H1 (cell line): ENCODE results near the gene SLC44A5. TPM values are rescaled to one million over a fixed set of nuclear protein-coding genes. Genes with fewer than 3 reads are reported as not detected.

Experiments
- CTCF ChIA-PET: fragments of 300-600 bp; sonication (Branson Sonifier 250); formaldehyde crosslinking; loops from one replicate; lab custom pipeline; 2021; ENCODE audit not compliant: partially characterized antibody; lab: Charles Lee
- POLR2A ChIA-PET: fragments of 300-600 bp; sonication (Branson Sonifier 250); formaldehyde crosslinking; loops from one replicate; lab custom pipeline; 2021; ENCODE audit warnings: inconsistent platforms; ENCODE audit not compliant: partially characterized antibody; lab: Charles Lee
- DNase-seq, 2 experiments: peaks; one replicate each; pipeline versions ENCODE4 v3.0.0 to v3.0.0-alpha.2; 2010 to 2022; ENCODE audit warnings: low spot score in 2 of 2, low read depth in 1 of 2, mixed read lengths in 1 of 2
- FAIRE-seq: peaks from 2 replicates; lab custom pipeline; 2011; peaks lifted over from hg19 to GRCh38; lab: Jason Lieb, UNC
- H2AFZ ChIP-seq: 2 replicates; pipeline ENCODE4 v1.8.1; 2012; ENCODE audit warnings: low read length, inconsistent platforms
- H2AK5ac ChIP-seq: 2 replicates; pipeline ENCODE4 v1.6.1; 2013; ENCODE audit warnings: low read depth, low read length
- H2BK120ac ChIP-seq: replicated peaks from 2 replicates; pipeline ENCODE3; 2013; ENCODE audit warnings: low read depth, low read length, inconsistent platforms
- H2BK12ac ChIP-seq: 2 replicates; pipeline ENCODE4 v1.6.1; 2013; ENCODE audit warnings: low read depth, low read length
- H2BK15ac ChIP-seq: 2 replicates; pipeline ENCODE4 v1.6.1; 2013; ENCODE audit warnings: low read length
- H2BK20ac ChIP-seq: 2 replicates; pipeline ENCODE4 v1.6.1; 2013; ENCODE audit warnings: low read length
- H2BK5ac ChIP-seq: 2 replicates; pipeline ENCODE4 v1.6.1; 2013; ENCODE audit warnings: low read depth, low read length
- H3K14ac ChIP-seq: 2 replicates; pipeline ENCODE4 v1.6.1; 2013; ENCODE audit warnings: inconsistent platforms; ENCODE audit not compliant: insufficient read length
- H3K18ac ChIP-seq: 2 replicates; pipeline ENCODE4 v1.6.1; 2013; ENCODE audit warnings: low read length; ENCODE audit errors: extremely low read depth
- H3K23ac ChIP-seq: 2 replicates; pipeline ENCODE4 v1.6.1; 2013; ENCODE audit warnings: inconsistent platforms; ENCODE audit not compliant: insufficient read length
- H3K23me2 ChIP-seq: 2 replicates; pipeline ENCODE4 v1.6.1; 2013; ENCODE audit warnings: low read depth, low read length
- H3K27ac ChIP-seq: 2 replicates; pipeline ENCODE4 v1.6.1; 2011; ENCODE audit warnings: low read depth, low read length, inconsistent platforms
- H3K27me3 ChIP-seq, 4 experiments: replicated peaks in 1 of 4; 1 replicate in 1 of 4; 2 replicates in 3 of 4; pipeline versions ENCODE4 v1.6.1 to v1.8.1; 2011 to 2013; ENCODE audit warnings: low read length in 3 of 4, mild to moderate bottlenecking in 3 of 4, inconsistent platforms in 2 of 4, mixed read lengths in 2 of 4, moderate library complexity in 1 of 4; ENCODE audit not compliant: control insufficient read depth in 3 of 4, insufficient read depth in 3 of 4; ENCODE audit errors: extremely low read depth in 1 of 4
- H3K36me3 ChIP-seq, 4 experiments: 2 replicates each; pipeline versions ENCODE4 v1.6.1 to v1.8.1; 2011 to 2013; ENCODE audit warnings: mild to moderate bottlenecking in 4 of 4, low read length in 3 of 4, moderate library complexity in 2 of 4, control low read depth in 1 of 4, inconsistent platforms in 1 of 4; ENCODE audit not compliant: insufficient read depth in 4 of 4, control insufficient read depth in 2 of 4
- H3K4ac ChIP-seq: replicated peaks from 2 replicates; pipeline ENCODE3; 2013; ENCODE audit warnings: low read length, low read depth, mixed read lengths, inconsistent platforms; ENCODE audit not compliant: insufficient read length
- H3K4me1 ChIP-seq, 4 experiments: replicated peaks in 1 of 4; 1 replicate in 1 of 4; 2 replicates in 3 of 4; pipeline versions ENCODE4 v1.6.1 to v1.8.1; 2011 to 2013; ENCODE audit warnings: low read length in 3 of 4, inconsistent platforms in 2 of 4, mixed read lengths in 1 of 4; ENCODE audit not compliant: insufficient read depth in 4 of 4, control insufficient read depth in 3 of 4
- H3K4me2 ChIP-seq, 2 experiments: 2 replicates each; pipeline versions ENCODE4 v1.6.1 to v1.8.1; 2011 to 2013; ENCODE audit warnings: low read depth in 2 of 2, low read length in 2 of 2, control low read depth in 1 of 2, inconsistent platforms in 1 of 2, mild to moderate bottlenecking in 1 of 2; ENCODE audit not compliant: insufficient read depth in 1 of 2
- H3K4me3 ChIP-seq, 4 experiments: fragments of 200-600, 300-600 bp in 1 of 4; sonication (generic), shearing (Covaris generic), sonication (Bioruptor Twin) in 1 of 4; 2 replicates each; pipeline versions ENCODE4 v1.5.1 to v1.8.1; 2011 to 2016; ENCODE audit warnings: low read length in 4 of 4, low read depth in 3 of 4, control low read depth in 2 of 4, inconsistent platforms in 2 of 4, mild to moderate bottlenecking in 2 of 4, mixed read lengths in 1 of 4, moderate library complexity in 1 of 4; ENCODE audit not compliant: insufficient read depth in 2 of 4; ENCODE audit errors: extremely low read depth in 1 of 4
- H3K56ac ChIP-seq: replicated peaks from 2 replicates; pipeline ENCODE3; 2013; ENCODE audit warnings: low read depth, mild to moderate bottlenecking, mixed read lengths, low read length, inconsistent platforms; ENCODE audit not compliant: insufficient read length
- H3K79me1 ChIP-seq: 2 replicates; pipeline ENCODE4 v1.6.1; 2013; ENCODE audit warnings: low read depth, low read length, control low read depth
- H3K79me2 ChIP-seq, 2 experiments: 2 replicates each; pipeline versions ENCODE4 v1.6.1 to v1.8.1; 2012 to 2013; ENCODE audit warnings: low read length in 2 of 2, mild to moderate bottlenecking in 2 of 2, inconsistent platforms in 1 of 2; ENCODE audit not compliant: insufficient read depth in 2 of 2, control insufficient read depth in 1 of 2
- H3K9ac ChIP-seq, 4 experiments: replicated peaks in 1 of 4; 1 replicate in 1 of 4; 2 replicates in 3 of 4; pipeline versions ENCODE4 v1.6.1 to v1.8.1; 2011 to 2013; ENCODE audit warnings: low read depth in 3 of 4, low read length in 3 of 4, control low read depth in 2 of 4, mild to moderate bottlenecking in 2 of 4, moderate library complexity in 2 of 4, inconsistent platforms in 1 of 4; ENCODE audit errors: extremely low read depth in 1 of 4
- H3K9me3 ChIP-seq, 2 experiments: 2 replicates each; pipeline versions ENCODE4 v1.6.1 to v1.8.1; 2012 to 2013; ENCODE audit warnings: mild to moderate bottlenecking in 2 of 2, moderate library complexity in 2 of 2, control low read depth in 1 of 2, inconsistent platforms in 1 of 2, low read depth in 1 of 2, low read length in 1 of 2, mixed read lengths in 1 of 2; ENCODE audit not compliant: insufficient read depth in 2 of 2
- H4K20me1 ChIP-seq, 2 experiments: replicated peaks in 1 of 2; 2 replicates each; pipeline versions ENCODE3 to v1.8.1; 2011 to 2013; ENCODE audit warnings: inconsistent platforms in 2 of 2, low read length in 2 of 2, mild to moderate bottlenecking in 1 of 2; ENCODE audit not compliant: insufficient read depth in 2 of 2, control insufficient read depth in 1 of 2
- H4K5ac ChIP-seq: 2 replicates; pipeline ENCODE4 v1.6.1; 2013; ENCODE audit warnings: low read length, low read depth, mixed read lengths, inconsistent platforms; ENCODE audit not compliant: insufficient read length
- H4K8ac ChIP-seq: 2 replicates; pipeline ENCODE4 v1.8.0; 2013; ENCODE audit warnings: mild to moderate bottlenecking, moderate library complexity, low read length, inconsistent platforms; ENCODE audit not compliant: insufficient read depth; ENCODE audit errors: extremely low read depth
- H4K91ac ChIP-seq: replicated peaks from 2 replicates; pipeline ENCODE3; 2013; ENCODE audit warnings: low read length, mixed read lengths, inconsistent platforms; ENCODE audit not compliant: insufficient read length
- EGR1 ChIP-seq: IDR thresholded peaks from 2 replicates; pipeline ENCODE4 v1.6.1; 2011; ENCODE audit warnings: low read depth, low read length, borderline replicate concordance
- GABPA ChIP-seq: IDR thresholded peaks from 2 replicates; pipeline ENCODE4 v1.6.1; 2011; ENCODE audit warnings: mild to moderate bottlenecking, low read length, moderate library complexity, borderline replicate concordance; ENCODE audit not compliant: insufficient read depth
- GTF2F1 ChIP-seq: IDR thresholded peaks from 2 replicates; pipeline ENCODE4 v1.6.1; 2012; ENCODE audit warnings: low read depth, low read length, improper control_type of control experiment, borderline replicate concordance
- KDM4A ChIP-seq: IDR thresholded peaks from one replicate; pipeline ENCODE4 v1.7.1; 2012; ENCODE audit warnings: low read depth, mild to moderate bottlenecking, moderate library complexity, low read length, inconsistent platforms; ENCODE audit not compliant: severe bottlenecking
- NANOG ChIP-seq: IDR thresholded peaks from 2 replicates; pipeline ENCODE4 v1.6.1; 2011; ENCODE audit warnings: low read length, low read depth, mild to moderate bottlenecking, inconsistent platforms; ENCODE audit not compliant: insufficient read depth, poor library complexity, severe bottlenecking
- SP1 ChIP-seq: IDR thresholded peaks from 2 replicates; pipeline ENCODE4 v1.6.1; 2011; ENCODE audit warnings: low read depth, low read length
- TAF7 ChIP-seq: optimal IDR thresholded peaks from 2 replicates; pipeline ENCODE3; 2011; ENCODE audit warnings: low read depth, mild to moderate bottlenecking, inconsistent platforms, low read length, moderate library complexity, borderline replicate concordance
- WGBS, 2 experiments: shearing (Covaris generic) in 1 of 2; methylation state at CpG; one replicate each; pipeline versions ENCODE4 v1.1.6 to v1.1.7; 2013 to 2015; ENCODE audit warnings: low lambda C conversion rate in 2 of 2, mixed read lengths in 2 of 2, inconsistent platforms in 1 of 2, low coverage in 1 of 2, missing lambda C conversion rate in 1 of 2; ENCODE audit not compliant: insufficient replicate concordance in 2 of 2, insufficient coverage in 1 of 2, insufficient read length in 1 of 2; ENCODE audit errors: extremely low coverage in 1 of 2, missing lambda C conversion rate in 1 of 2; 5-methylcytosine and 5-hydroxymethylcytosine counted together
- polyA plus RNA-seq, 7 experiments: library from polyadenylated mRNA; depleted of rRNA in 3 of 7; stranded (reverse) in 5 of 7; unstranded in 2 of 7; fragments of >200 nt in 5 of 7; fragments of 200-250 nt in 2 of 7; gene quantifications; 1 replicate in 5 of 7; 2 replicates in 1 of 7; 4 replicates in 1 of 7; pipeline versions ENCODE4 v1.2.1 to v1.2.3, GENCODE V29; 2011 to 2013; ENCODE audit warnings: missing spikeins in 2 of 7, mixed read lengths in 2 of 7
- total RNA-seq: library from RNA; stranded (reverse); fragmentation: NEBNext Ultra II Directional; extraction: Animal tissue kit (Norgen Biotek cat#: 25700); gene quantifications from 2 replicates; pipeline ENCODE4 v1.2.1, GENCODE V29; 2021

Gene SLC44A5
- total and polyA plus RNA-seq, 2 of the 8 experiments (the other 6 are each of a cell fraction or from before 2014, with no cell fraction given): 1.8 to 3.3 TPM

- 79% methylated on average over 3 of the region's 3 CpGs; no CpG with 5 or more reads in 1 of the 2 experiments for WGBS, 2 experiments
- H2BK12ac ChIP-seq: no peak overlapping the region
- no peak overlapping the region for H3K18ac ChIP-seq
- DNase-seq (no peak), FAIRE-seq (no peak)
- H2BK20ac ChIP-seq: no peak overlapping the region
- no peak overlapping the region for H3K4me3 ChIP-seq
- no peak overlapping the region for H3K14ac ChIP-seq
- H3K4ac ChIP-seq: no peak overlapping the region
- H3K9ac ChIP-seq: no peak overlapping the region
- no peaks in the 10 kb centered on the region for H3K4me1 ChIP-seq
- no peak overlapping the region for H2BK15ac ChIP-seq
- no peaks in the 10 kb centered on the region for H3K27me3 ChIP-seq
- no peak overlapping the region for H3K27ac ChIP-seq
- H3K9me3 ChIP-seq: no peaks in the 10 kb centered on the region
- no peak overlapping the region for H2AFZ ChIP-seq
- H3K36me3 ChIP-seq: no peaks in the 10 kb centered on the region
- no peak overlapping the region for H4K8ac ChIP-seq
- H3K23ac ChIP-seq: no peak overlapping the region
- H2BK5ac ChIP-seq: no peak overlapping the region
- H3K79me1 ChIP-seq: no peaks in the 10 kb centered on the region
- ChIA-PET POLR2A (no interaction called here), CTCF (interaction anchor here (1.3 kb wide), 1 partner anchor 97 kb away, joined by 3 read pairs; no protein-coding TSS in a partner anchor)
- H4K5ac ChIP-seq: no peak overlapping the region
- no peak overlapping the region for H2AK5ac ChIP-seq
- no peaks in the 10 kb centered on the region for H3K79me2 ChIP-seq
- H4K20me1 ChIP-seq: no peaks in the 10 kb centered on the region
- no peak overlapping the region for H4K91ac ChIP-seq
- H3K23me2 ChIP-seq: no peaks in the 10 kb centered on the region
- H3K56ac ChIP-seq: no peak overlapping the region
- H3K4me2 ChIP-seq: no peak overlapping the region
- no peak overlapping the region for H2BK120ac ChIP-seq
- TF ChIP-seq KDM4A: no peak
- TF ChIP-seq NANOG: no peak
- no peak for TF ChIP-seq EGR1
- TF ChIP-seq TAF7: no peak
- no peak for TF ChIP-seq GABPA
- no peak for TF ChIP-seq SP1
- no peak for TF ChIP-seq GTF2F1
Measured at GRCh38 chr1:75521658-75522057, 89.3 kb downstream of the SLC44A5 start.
